BLaER1 treated with 17β-estradiol and CSF1 and Interleukin-3, amounts not matched to agents 10 nM and 100 nM (cell line): ENCODE data around the gene CD244.

Source experiments
- H3K27ac ChIP-seq, 11 experiments: shearing (Covaris generic); formaldehyde crosslinking; 2 replicates each; pipeline ENCODE4 v1.8.1; 2022
- H3K27me3 ChIP-seq, 11 experiments: shearing (Covaris generic); formaldehyde crosslinking; 2 replicates each; pipeline ENCODE4 v1.8.1; 2022
- H3K36me3 ChIP-seq, 11 experiments: shearing (Covaris generic); formaldehyde crosslinking; 2 replicates each; pipeline ENCODE4 v1.8.1; 2022
- H3K4me1 ChIP-seq, 10 experiments: shearing (Covaris generic); formaldehyde crosslinking; 2 replicates each; pipeline ENCODE4 v1.8.1; 2022
- H3K4me2 ChIP-seq, 11 experiments: shearing (Covaris generic); formaldehyde crosslinking; 2 replicates each; pipeline ENCODE4 v1.8.1; 2022
- H3K4me3 ChIP-seq, 10 experiments: shearing (Covaris generic); formaldehyde crosslinking; 2 replicates each; pipeline ENCODE4 v1.8.1; 2022
- H3K9ac ChIP-seq, 11 experiments: shearing (Covaris generic); formaldehyde crosslinking; 2 replicates each; pipeline ENCODE4 v1.8.1; 2022
- H3K9me3 ChIP-seq, 11 experiments: shearing (Covaris generic); formaldehyde crosslinking; replicated peaks in 1 of 11; 2 replicates each; pipeline ENCODE4 v1.8.1; 2022
- H4K20me1 ChIP-seq, 11 experiments: shearing (Covaris generic); formaldehyde crosslinking; 2 replicates each; pipeline ENCODE4 v1.8.1; 2022
- Cebpa-rat ChIP-seq, 11 experiments: shearing (Covaris generic); IDR thresholded peaks; 2 replicates each; pipeline ENCODE4 v1.8.1; 2022

The CD244 gene

DNA sequence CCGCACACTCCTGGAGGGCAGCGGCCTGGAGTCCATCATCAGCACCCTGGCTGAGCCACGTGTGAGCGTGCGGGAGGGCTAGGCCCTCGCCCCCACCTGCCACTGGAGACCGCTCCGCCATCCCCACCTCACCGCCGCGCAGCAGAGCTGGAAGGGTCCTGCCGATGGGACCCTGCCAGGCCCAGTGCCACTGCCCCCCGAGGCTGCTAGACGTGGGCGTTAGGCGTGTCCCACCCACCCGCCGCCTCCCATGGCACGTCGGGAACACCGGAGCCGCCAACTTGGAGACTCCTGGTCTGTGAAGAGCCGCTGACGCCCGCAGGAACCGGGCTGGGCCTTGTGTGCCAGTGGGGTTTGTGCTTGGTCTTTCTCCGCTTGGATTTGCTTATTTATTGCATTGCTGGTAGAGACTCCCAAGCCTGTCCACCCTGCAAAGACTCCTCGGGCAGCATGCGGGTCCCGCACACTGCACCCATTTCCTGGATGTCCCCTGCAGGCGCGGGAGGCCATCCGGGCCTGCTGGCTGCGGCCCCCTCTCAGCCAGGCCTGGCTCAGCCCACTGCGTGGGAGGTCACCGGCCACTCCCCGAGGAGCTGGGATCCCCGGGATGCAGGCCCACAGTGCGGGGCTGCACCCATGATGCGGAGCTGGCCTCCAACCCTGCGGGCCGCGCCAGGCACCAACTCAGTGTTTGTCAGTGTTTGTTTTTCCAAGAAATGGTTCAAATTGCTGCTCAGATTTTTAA, 60.7 kb downstream of the CD244 start:
- TF ChIP-seq Cebpa-rat (IDR thresholded peaks at IDR 0.05) = no peak
- peaks cover 31 to 48% (median 42%) of the 10 kb centered on the region in 10 experiments for H3K4me1 ChIP-seq

DNA sequence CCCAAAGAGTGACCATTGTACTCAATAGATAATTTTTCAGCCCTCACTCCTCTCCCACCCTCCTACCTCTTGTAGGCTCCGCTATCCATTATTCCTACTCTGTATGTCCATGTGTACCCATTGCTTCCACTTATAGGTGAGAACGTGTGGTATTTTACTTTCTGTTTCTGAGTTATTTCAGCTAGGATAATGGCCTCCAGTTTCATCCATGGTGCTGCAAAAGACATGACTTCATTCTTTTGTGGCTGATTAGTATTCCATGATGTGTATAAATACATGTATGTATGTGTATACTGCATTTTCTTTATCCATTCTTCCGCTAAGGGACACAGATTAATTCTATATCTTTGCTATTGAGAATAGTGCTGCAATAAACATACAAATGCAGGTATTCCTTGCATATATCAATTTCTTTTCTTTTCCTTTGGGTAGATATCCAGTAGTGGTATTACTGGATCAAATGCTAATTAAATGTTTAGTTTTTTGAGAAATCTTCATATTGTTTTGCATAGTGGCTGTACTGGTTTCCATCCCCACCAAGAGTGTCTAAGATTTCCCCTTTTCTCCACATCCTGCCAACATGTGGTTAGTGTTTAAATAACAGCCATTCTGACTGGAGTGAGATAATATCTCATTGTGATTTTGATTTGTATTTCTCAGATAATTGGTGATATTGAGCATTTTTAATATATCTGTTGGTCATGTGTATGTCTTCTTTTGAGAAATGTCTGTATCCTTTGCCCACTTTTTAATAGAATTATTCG, 61.9 kb downstream of the CD244 start:
- Histone ChIP-seq H3K27ac (peak overlapping the region in 4 of 11 experiments; percentile 1 to 40 (median 26); a peak in 5 of 22 replicates), H3K36me3 (peaks cover 0 to 15% (median 7%) of the 10 kb centered on the region in 11 experiments; a peak in 10 of 22 replicates), H3K4me3 (no peak overlapping the region), H3K4me1 (peaks cover 43 to 60% (median 54%) of the 10 kb centered on the region in 10 experiments), H3K9me3 (peaks cover 15 to 42% (median 34%) of the 10 kb centered on the region in 11 experiments; a peak in 21 of 22 replicates), H3K9ac (no peak overlapping the region), H3K4me2 (peak overlapping the region; percentile 24 to 69 (median 37); a peak in 19 of 22 replicates), H3K27me3 (no peaks in the 10 kb centered on the region), H4K20me1 (no peaks in the 10 kb centered on the region)
- TF ChIP-seq Cebpa-rat (IDR thresholded peaks at IDR 0.05) = no peak

More for the DNA sequence above, 60.7 kb downstream of the CD244 start:
- Histone ChIP-seq H3K4me2 (peak overlapping the region in 7 of 11 experiments; percentile 14 to 57 (median 37); a peak in 6 of 22 replicates), H4K20me1 (no peaks in the 10 kb centered on the region), H3K4me3 (no peak overlapping the region), H3K36me3 (peaks cover 0 to 15% (median 10%) of the 10 kb centered on the region in 11 experiments; a peak in 11 of 22 replicates), H3K9ac (no peak overlapping the region), H3K9me3 (peaks cover 26 to 54% (median 46%) of the 10 kb centered on the region in 11 experiments), H3K27ac (peak overlapping the region in 5 of 11 experiments; percentile 4 to 40 (median 17); a peak in 3 of 22 replicates), H3K27me3 (no peaks in the 10 kb centered on the region)

DNA sequence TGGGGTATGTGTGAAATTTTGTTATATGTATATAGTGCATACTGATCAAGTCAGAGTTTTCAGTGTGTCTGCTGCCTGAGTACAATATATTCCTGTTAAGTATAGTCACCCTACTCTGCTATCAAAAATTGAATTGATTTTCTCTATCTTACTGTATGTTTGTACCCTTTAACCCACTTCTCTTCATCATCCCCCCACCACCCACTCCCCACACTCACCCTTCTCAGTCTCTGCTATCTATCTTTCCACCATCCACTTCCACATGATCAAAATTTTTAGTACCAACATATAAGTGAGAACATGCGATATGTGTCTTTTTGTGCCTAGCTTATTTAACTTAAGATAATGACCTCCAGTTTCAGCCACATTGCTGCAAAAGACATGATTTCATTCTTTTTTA, 62.5 kb downstream of the CD244 start:
- no peaks in the 10 kb centered on the region for H4K20me1 ChIP-seq
- H3K27me3 ChIP-seq = no peaks in the 10 kb centered on the region
- H3K4me2 ChIP-seq = peak overlapping the region in 10 of 11 experiments; percentile 24 to 69 (median 42); a peak in 14 of 22 replicates
- TF ChIP-seq Cebpa-rat (IDR thresholded peaks at IDR 0.05) = no peak
- H3K4me3 ChIP-seq = no peak overlapping the region
- H3K9ac ChIP-seq = no peak overlapping the region
- H3K9me3 ChIP-seq = peaks cover 12 to 35% (median 29%) of the 10 kb centered on the region in 11 experiments; a peak in 21 of 22 replicates
- H3K36me3 ChIP-seq = peaks cover 0 to 15% (median 7%) of the 10 kb centered on the region in 11 experiments; a peak in 10 of 22 replicates
- H3K4me1 ChIP-seq = peaks cover 50 to 67% (median 60%) of the 10 kb centered on the region in 10 experiments
- H3K27ac ChIP-seq = no peak overlapping the region

DNA sequence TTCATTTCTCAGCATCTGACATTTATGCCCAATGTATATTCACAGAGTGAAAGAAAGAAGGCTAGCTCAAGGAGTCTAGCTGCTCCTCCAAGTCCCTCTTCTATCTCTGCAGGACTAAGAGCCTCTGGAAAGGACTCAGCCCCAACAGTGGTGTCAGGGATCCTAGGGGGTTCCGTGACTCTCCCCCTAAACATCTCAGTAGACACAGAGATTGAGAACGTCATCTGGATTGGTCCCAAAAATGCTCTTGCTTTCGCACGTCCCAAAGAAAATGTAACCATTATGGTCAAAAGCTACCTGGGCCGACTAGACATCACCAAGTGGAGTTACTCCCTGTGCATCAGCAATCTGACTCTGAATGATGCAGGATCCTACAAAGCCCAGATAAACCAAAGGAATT, 63.0 kb downstream of the CD244 start:
- Histone ChIP-seq H3K9ac (no peak overlapping the region), H3K27ac (no peak overlapping the region; a peak in 1 of 22 replicates), H3K4me1 (peaks cover 50 to 72% (median 64%) of the 10 kb centered on the region in 10 experiments), H3K4me3 (no peak overlapping the region), H3K9me3 (peaks cover 12 to 30% (median 25%) of the 10 kb centered on the region in 11 experiments; a peak in 21 of 22 replicates), H3K27me3 (no peaks in the 10 kb centered on the region), H3K36me3 (peaks cover 0 to 15% (median 7%) of the 10 kb centered on the region in 11 experiments; a peak in 10 of 22 replicates), H4K20me1 (no peaks in the 10 kb centered on the region), H3K4me2 (peak overlapping the region in 2 of 11 experiments; percentile 8 to 69; a peak in 3 of 22 replicates)
- no peak for TF ChIP-seq Cebpa-rat (IDR thresholded peaks at IDR 0.05)

DNA sequence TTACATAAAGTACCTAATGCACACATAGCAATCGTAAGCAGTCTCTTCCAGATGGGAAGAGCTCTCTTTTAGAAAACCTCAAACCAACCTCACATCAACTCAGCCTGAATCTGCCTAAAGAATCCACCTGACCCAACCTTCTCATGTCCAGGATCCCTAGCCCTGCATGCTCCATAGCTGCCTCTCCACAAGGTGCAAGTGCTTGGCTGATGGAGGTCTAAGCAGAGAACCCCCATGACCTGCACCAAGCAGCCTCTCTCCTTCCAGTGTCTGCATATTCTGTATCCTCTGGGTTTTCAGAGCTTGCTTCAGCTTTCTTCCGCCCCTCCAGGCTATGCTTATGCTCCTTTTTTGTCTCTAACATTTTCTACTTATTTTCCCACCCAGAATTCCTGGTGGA, 64.2 kb downstream of the CD244 start:
- Histone ChIP-seq H4K20me1 (no peaks in the 10 kb centered on the region), H3K27me3 (no peaks in the 10 kb centered on the region), H3K9me3 (peaks cover 6 to 19% (median 15%) of the 10 kb centered on the region in 11 experiments; a peak in 21 of 22 replicates), H3K4me3 (no peak overlapping the region), H3K4me1 (peaks cover 50 to 72% (median 64%) of the 10 kb centered on the region in 10 experiments), H3K36me3 (peaks cover 0 to 15% (median 7%) of the 10 kb centered on the region in 11 experiments; a peak in 10 of 22 replicates), H3K27ac (peak overlapping the region in 8 of 11 experiments; percentile 33 to 82 (median 64); a peak in 12 of 22 replicates), H3K4me2 (peak overlapping the region; percentile 69 to 87 (median 79); a peak in 20 of 22 replicates), H3K9ac (peak overlapping the region in 3 of 11 experiments; percentile 14 to 50 (median 19); a peak in 4 of 22 replicates)
- TF ChIP-seq Cebpa-rat (IDR thresholded peaks at IDR 0.05) = no peak

DNA sequence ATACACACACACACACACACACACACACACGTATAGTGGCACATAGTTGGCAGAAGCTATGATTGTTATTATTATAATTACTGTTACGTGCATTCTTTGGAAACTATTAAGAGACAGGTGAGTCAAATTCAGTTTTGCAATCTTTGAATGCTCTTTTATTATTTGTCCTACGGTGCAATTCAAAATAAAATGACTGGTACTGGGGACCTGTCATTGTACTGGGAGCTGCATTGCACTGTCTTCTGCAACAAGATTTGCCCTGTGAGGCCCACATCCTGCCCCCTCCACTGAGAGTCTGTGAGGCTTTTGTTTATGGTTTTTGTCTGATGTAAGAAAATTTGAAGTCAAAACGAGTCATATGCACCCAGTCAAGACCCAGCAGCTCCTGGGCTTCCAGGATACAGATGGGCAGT, 64.8 kb downstream of the CD244 start:
- peak in 1 of 11 experiments; percentile 38; a peak in 1 of 22 replicates for TF ChIP-seq Cebpa-rat (IDR thresholded peaks at IDR 0.05)
- H3K9me3 ChIP-seq = peaks cover 6 to 13% (median 12%) of the 10 kb centered on the region in 11 experiments; a peak in 21 of 22 replicates
- peak overlapping the region in 4 of 11 experiments; percentile 6 to 50 (median 16); a peak in 4 of 22 replicates for H3K9ac ChIP-seq
- H4K20me1 ChIP-seq = no peaks in the 10 kb centered on the region
- H3K36me3 ChIP-seq = peaks cover 0 to 13% (median 7%) of the 10 kb centered on the region in 11 experiments; a peak in 10 of 22 replicates
- peak overlapping the region; percentile 69 to 87 (median 79); a peak in 21 of 22 replicates for H3K4me2 ChIP-seq
- H3K4me1 ChIP-seq = peaks cover 50 to 72% (median 64%) of the 10 kb centered on the region in 10 experiments
- no peak overlapping the region; a peak in 1 of 20 replicates for H3K4me3 ChIP-seq
- no peaks in the 10 kb centered on the region for H3K27me3 ChIP-seq
- peak overlapping the region in 9 of 11 experiments; percentile 25 to 82 (median 68); a peak in 14 of 22 replicates for H3K27ac ChIP-seq

DNA sequence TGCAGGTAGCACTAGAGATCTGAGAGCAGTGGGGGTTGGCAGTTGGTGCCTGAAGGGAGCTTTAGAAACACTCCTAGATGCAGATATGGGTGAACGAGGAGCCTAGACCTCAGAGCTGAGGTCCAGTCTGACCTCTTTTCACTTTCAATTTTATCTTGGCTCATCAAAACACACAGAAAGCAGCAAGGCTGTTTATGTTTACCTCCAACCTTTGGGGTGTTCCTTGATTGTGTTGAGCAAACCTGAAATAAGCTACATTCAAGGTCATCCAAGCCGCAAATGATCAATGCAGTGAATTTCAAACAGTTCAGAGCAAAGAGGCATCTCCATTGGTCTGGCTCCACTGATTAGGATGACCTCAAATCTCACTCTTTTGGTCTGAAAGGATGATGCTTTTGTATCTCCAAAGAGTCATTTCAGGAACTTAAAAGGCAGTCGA, 65.4 kb downstream of the CD244 start:
- Histone ChIP-seq H3K4me3 (peak overlapping the region in 3 of 10 experiments; percentile 11 to 25 (median 13); a peak in 3 of 20 replicates), H3K4me1 (peaks cover 50 to 72% (median 64%) of the 10 kb centered on the region in 10 experiments), H4K20me1 (no peaks in the 10 kb centered on the region), H3K36me3 (peaks cover 0 to 8% (median 5%) of the 10 kb centered on the region in 11 experiments; a peak in 10 of 22 replicates), H3K9ac (peak overlapping the region in 6 of 11 experiments; percentile 4 to 68 (median 31); a peak in 7 of 22 replicates), H3K27me3 (no peaks in the 10 kb centered on the region), H3K4me2 (peak overlapping the region; percentile 69 to 87 (median 79)), H3K27ac (peak overlapping the region in 10 of 11 experiments; percentile 52 to 82 (median 68); a peak in 18 of 22 replicates), H3K9me3 (peaks cover 6 to 11% (median 7%) of the 10 kb centered on the region in 11 experiments; a peak in 21 of 22 replicates)
- no peak for TF ChIP-seq Cebpa-rat (IDR thresholded peaks at IDR 0.05)

DNA sequence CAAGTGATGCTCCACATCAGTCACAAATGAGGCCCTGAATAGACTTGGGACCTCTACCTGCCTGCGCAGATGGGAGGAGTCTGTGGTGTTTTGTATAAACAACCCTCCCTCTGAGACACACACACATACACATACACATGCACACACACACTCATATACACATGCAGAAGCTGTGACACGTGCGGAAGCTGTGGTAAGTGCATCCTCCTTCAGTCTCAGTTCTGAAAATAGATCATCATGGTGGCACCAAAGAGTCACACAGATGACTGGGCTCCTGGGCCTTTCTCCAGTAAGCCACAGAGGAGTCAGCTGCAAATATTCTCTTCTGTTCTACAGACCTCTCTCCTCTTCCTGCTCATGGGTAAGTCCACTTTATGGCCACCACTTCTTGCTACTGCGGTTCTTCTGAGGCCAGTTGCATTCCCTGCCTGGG, 66.7 kb downstream of the CD244 start, which contains the start of gene LY9:
Gene LY9, plus strand, starts transcription at position 224 of the 433 bp plus-strand sequence. Its CDS starts 14 bp downstream, at position 238.
- Histone ChIP-seq H3K4me2 (peak within 1 kb of the TSS; percentile 69 to 87 (median 79)), H3K36me3 (no peaks in the 10 kb centered on the region), H3K27me3 (no peaks in the 10 kb centered on the region), H4K20me1 (no peaks in the 10 kb centered on the region), H3K4me3 (peak within 1 kb of the TSS in 7 of 10 experiments; percentile 11 to 40 (median 21); a peak in 9 of 20 replicates), H3K27ac (peak within 1 kb of the TSS; percentile 10 to 82 (median 68); a peak in 20 of 22 replicates), H3K9me3 (peaks cover 0 to 7% (median 0%) of the 10 kb centered on the region in 11 experiments; a peak in 5 of 22 replicates), H3K4me1 (peaks cover 43 to 64% (median 56%) of the 10 kb centered on the region in 10 experiments), H3K9ac (peak within 1 kb of the TSS in 10 of 11 experiments; percentile 6 to 68 (median 38); a peak in 14 of 22 replicates)
- no peak for TF ChIP-seq Cebpa-rat (IDR thresholded peaks at IDR 0.05)
